Ovary (tissue), 3 donors: ENCODE results near the gene ATF6.

ENCODE experiments used
- EP300 ChIP-seq: sonication (generic); formaldehyde crosslinking; IDR thresholded peaks from one replicate; pipeline ENCODE4 v1.6.1; 2017; ENCODE audit warnings: antibody characterized with exemption
- POLR2A ChIP-seq: fragments of 450-650 bp; IDR thresholded peaks from one replicate; pipeline ENCODE4 v1.6.1; 2017; ENCODE audit warnings: antibody characterized with exemption, mild to moderate bottlenecking, moderate library complexity
- TF ChIP-seq, protein P1 (sequence below), 3 donors: fragments of 450-650 bp in 2 of 3; fragments of 200-600 bp in 1 of 3; IDR thresholded peaks; one replicate each; pipeline versions ENCODE4 v1.5.1 to v1.8.0; 2016 to 2022; ENCODE audit warnings: antibody characterized with exemption in 3 of 3, mild to moderate bottlenecking in 1 of 3
- donor health status: DM: no; HTN: no; CAD: no.

DNA sequence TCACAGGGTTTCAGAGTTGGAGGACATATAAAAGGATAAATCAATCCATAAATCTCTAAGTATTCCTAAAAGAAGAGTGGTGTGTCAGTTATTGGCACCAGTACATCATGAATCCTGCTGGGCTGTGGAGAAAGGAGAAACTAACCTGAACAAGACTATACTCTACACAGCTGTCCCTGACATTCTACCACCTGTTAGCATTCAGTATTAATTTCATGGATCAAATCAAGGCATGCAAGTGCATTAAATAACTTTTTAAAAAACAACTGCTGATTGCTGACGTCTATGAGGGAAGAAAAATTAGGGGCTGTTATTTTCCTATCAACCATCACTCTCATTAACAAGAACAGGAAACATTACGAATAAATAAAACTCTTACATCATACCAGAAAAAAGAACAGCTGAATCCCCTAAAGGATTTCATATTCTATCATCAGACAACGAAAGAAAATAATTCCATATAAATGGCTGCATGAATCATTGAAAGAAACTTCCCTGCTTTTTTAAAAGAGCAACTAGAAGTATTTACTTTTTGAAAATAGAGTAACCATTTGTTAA, 121.7 kb downstream of the ATF6 start:
- no peak for TF ChIP-seq EP300
- TF ChIP-seq, protein P1, sequence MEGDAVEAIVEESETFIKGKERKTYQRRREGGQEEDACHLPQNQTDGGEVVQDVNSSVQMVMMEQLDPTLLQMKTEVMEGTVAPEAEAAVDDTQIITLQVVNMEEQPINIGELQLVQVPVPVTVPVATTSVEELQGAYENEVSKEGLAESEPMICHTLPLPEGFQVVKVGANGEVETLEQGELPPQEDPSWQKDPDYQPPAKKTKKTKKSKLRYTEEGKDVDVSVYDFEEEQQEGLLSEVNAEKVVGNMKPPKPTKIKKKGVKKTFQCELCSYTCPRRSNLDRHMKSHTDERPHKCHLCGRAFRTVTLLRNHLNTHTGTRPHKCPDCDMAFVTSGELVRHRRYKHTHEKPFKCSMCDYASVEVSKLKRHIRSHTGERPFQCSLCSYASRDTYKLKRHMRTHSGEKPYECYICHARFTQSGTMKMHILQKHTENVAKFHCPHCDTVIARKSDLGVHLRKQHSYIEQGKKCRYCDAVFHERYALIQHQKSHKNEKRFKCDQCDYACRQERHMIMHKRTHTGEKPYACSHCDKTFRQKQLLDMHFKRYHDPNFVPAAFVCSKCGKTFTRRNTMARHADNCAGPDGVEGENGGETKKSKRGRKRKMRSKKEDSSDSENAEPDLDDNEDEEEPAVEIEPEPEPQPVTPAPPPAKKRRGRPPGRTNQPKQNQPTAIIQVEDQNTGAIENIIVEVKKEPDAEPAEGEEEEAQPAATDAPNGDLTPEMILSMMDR (IDR thresholded peaks at IDR 0.05) = no peak
- TF ChIP-seq POLR2A = no peak
